Bronchial epithelial cell (primary cell): Measurements from ENCODE around the gene EEF2K. TPM values are rescaled to one million over a fixed set of nuclear protein-coding genes. Genes with fewer than 3 reads are reported as not detected.
A peak's percentile ranks its signal among the peaks of the same experiment; 100 is the strongest.

Experiments
- DNase-seq: peaks from one replicate; pipeline ENCODE4 v3.0.0-alpha.2; 2010; ENCODE audit warnings: low read depth
- FAIRE-seq: peaks from 2 replicates; lab custom pipeline; 2011; peaks lifted over from hg19 to GRCh38; lab: Jason Lieb, UNC
- H3K27me3 ChIP-seq: 2 replicates; pipeline ENCODE4 v1.5.1; 2011; ENCODE audit warnings: low read length; ENCODE audit not compliant: control insufficient read depth, insufficient read depth
- H3K36me3 ChIP-seq: 2 replicates; pipeline ENCODE4 v1.5.1; 2011; ENCODE audit warnings: low read length; ENCODE audit not compliant: control insufficient read depth, insufficient read depth
- H3K4me3 ChIP-seq: 2 replicates; pipeline ENCODE4 v1.5.1; 2011; ENCODE audit warnings: mild to moderate bottlenecking, low read depth, low read length, control low read depth
- CTCF ChIP-seq: IDR thresholded peaks from 2 replicates; pipeline ENCODE4 v1.5.1; 2011; ENCODE audit warnings: mild to moderate bottlenecking, moderate library complexity, low read length, control low read depth, inconsistent platforms; ENCODE audit not compliant: insufficient read depth, severe bottlenecking
- total RNA-seq: library from RNA; depleted of rRNA; stranded (reverse); fragments of >200 nt; gene quantifications from 2 replicates; pipeline ENCODE4 v1.2.1, GENCODE V29; 2014

Gene EEF2K
- total RNA-seq, 1 donor from 2014 or later = 6.3 TPM

- no peak for TF ChIP-seq CTCF
- peaks cover 18% of the 10 kb centered on the region for H3K36me3 ChIP-seq
- no peak for FAIRE-seq
- no peaks in the 10 kb centered on the region for H3K27me3 ChIP-seq
- DNase-seq = no peak
- H3K4me3 ChIP-seq = no peak overlapping the region
Measured at GRCh38 chr16:22253272-22253671, 47.2 kb downstream of the EEF2K start.

- no peak overlapping the region for H3K4me3 ChIP-seq
- DNase-seq = no peak
- no peak for TF ChIP-seq CTCF
- no peaks in the 10 kb centered on the region for H3K27me3 ChIP-seq
- FAIRE-seq = no peak
- H3K36me3 ChIP-seq = peaks cover 19% of the 10 kb centered on the region
Measured at GRCh38 chr16:22255335-22255734, 49.3 kb downstream of the EEF2K start.

- DNase-seq = no peak
- FAIRE-seq = no peak
- Histone ChIP-seq H3K36me3 (peaks cover 17% of the 10 kb centered on the region), H3K27me3 (no peaks in the 10 kb centered on the region), H3K4me3 (no peak overlapping the region)
- no peak for TF ChIP-seq CTCF
Measured at GRCh38 chr16:22257440-22257839, 51.4 kb downstream of the EEF2K start.

- Histone ChIP-seq H3K36me3 (peaks cover 17% of the 10 kb centered on the region), H3K27me3 (no peaks in the 10 kb centered on the region), H3K4me3 (no peak overlapping the region)
- TF ChIP-seq CTCF = no peak
- no peak for DNase-seq
- FAIRE-seq = no peak
Measured at GRCh38 chr16:22260490-22260889, 54.4 kb downstream of the EEF2K start.

GRCh38 chr16:22262460-22262859 lies 56.4 kb downstream of the EEF2K start:
- Histone ChIP-seq H3K27me3 (no peaks in the 10 kb centered on the region), H3K36me3 (peaks cover 17% of the 10 kb centered on the region), H3K4me3 (no peak overlapping the region)
- TF ChIP-seq CTCF = no peak
- DNase-seq (peak; percentile 4), FAIRE-seq (no peak)

GRCh38 chr16:22264786-22265185 lies 58.7 kb downstream of the EEF2K start:
- Histone ChIP-seq H3K4me3 (no peak overlapping the region), H3K27me3 (no peaks in the 10 kb centered on the region), H3K36me3 (peaks cover 12% of the 10 kb centered on the region)
- DNase-seq (no peak), FAIRE-seq (no peak)
- TF ChIP-seq CTCF = no peak
